ENCODE results near the gene RP2. TPM values are rescaled to one million over a fixed set of nuclear protein-coding genes. Genes with fewer than 3 reads are reported as not detected.

Gene RP2
- total RNA-seq, 1 donor from 2014 or later = 19.1 TPM

DNA sequence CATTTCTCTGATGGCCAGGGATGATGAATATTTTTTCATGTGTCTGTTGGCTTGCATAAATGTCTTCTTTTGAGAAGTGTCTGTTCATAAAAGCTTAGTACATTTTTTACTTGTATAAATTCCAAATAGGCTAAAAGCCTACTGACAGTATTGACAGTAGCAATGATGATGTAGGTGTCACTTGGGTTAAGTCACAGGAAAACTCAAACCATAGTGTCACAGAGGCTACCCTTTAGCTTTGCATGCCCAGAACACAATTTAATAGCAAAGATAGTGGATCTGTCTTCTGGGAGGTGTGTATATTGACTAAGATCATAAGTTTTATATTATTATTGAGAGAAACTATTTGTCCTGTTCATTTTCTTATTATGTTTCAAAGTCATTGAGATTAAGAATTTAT, 8.1 kb downstream of the RP2 start:
- no peak for DNase-seq

DNA sequence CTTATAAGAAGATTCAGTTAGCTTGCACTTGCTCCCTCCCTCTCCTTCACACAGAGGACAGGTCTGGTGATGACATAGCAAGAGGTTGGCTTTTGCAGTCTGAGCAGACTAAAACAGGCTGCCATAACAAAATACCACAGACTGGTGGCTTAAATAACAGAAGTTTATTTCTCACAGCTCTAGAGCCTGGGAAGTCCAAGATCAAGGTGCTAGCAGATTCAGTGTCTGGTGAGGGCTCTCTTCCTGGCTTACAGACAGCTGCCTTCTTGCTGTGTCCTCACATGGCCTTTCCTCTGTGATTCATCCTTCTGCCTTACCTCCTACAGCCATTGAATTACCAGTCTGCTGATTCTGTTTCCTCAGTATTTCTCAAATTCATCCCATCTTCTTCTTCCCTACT, 13.1 kb downstream of the RP2 start:
- no peak for DNase-seq

DNA sequence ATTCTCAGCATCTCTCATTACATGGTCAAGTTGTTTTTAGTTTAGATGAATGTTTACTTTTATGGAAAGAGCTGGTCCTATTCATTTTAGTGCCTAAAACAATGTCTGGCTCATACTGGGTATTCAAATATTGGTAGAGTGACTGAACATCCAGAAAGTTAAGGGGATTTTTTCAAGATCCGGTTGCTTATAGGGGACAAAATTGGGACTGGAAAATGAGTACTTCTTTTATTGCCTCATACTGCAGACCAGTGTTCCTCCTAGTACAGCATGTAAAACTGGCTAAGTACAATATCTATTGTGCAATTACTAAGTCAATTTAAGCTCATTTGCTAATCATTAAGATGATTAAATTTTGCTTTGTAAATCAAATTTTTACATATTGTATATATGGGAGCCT, 13.9 kb downstream of the RP2 start:
- no peak for DNase-seq

DNA sequence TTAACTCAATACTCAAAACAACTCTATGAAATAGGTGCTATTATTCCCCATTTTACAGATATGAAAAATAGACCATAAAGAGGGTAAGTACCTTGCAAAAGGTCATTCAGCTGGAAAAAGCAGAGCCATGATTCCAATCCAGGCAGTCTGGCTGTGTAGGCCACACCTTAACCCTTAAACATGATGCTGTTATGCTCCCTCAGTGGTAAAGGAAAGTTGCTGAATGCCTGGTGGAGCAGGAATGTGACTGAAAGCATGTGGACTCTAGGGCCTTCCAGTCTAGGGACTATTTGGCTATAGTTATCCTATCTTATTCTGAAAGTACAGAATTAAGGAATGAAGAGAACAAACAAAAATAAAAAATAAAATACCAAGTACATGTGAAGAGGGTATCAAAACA, 19.6 kb downstream of the RP2 start:
- DNase-seq = no peak

DNA sequence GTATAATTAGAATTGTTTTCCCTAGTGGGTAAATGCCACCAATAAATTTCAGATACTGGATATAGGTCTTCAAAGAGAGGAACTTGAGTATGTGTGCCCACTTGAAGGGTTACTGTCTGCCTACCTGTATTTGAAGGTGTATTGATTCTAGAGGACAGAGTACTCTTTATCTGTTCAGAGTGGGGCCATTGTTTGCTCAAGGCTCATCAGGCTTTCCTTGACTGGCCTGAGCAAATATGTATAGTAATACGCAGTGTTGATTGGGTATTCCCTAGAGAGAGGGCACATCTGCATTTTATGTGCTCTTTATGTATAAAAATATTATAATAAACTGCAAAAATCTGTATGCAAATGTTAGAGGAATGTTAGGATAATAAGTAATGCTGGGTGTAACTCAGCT, 23.7 kb downstream of the RP2 start:
- no peak for DNase-seq

DNA sequence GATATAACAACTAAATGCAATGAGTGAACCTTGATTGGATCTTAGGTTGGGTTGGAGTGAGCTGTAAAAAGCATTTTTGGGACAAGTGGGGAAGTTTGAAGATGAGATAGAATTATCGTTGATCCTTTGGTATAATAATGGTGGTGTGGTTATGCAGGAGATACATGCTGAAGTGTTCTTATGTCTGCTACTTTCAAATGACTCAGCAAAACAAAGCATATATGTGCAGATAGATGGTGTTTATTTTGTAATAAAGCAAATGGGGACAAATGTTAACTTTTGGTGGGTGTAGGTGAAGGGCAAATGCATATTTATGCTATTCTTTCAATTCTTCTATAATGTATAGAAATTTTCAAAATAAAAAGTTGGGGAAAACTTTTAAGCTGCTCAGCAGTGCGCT, 26.2 kb downstream of the RP2 start:
- no peak for DNase-seq

DNA sequence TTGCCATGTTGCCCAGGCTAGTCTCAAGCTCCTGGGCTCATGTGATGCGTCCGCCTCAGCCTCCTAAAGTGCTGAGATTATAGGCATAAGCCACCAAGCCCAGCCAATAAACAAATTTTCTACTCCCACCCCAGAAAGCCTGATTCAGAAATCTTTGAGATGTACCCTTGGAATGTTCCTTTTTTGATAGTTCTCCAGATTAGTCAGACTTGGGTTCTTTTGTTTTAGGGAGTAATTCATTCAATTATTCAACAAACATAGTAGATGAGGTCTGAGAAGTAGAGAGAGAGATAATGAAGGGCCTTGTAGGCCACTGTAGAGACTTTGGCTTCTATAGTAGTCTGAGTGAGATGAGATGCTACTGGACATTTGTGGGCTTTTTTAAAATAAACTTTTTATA, 27.8 kb downstream of the RP2 start:
- DNase-seq = no peak

DNA sequence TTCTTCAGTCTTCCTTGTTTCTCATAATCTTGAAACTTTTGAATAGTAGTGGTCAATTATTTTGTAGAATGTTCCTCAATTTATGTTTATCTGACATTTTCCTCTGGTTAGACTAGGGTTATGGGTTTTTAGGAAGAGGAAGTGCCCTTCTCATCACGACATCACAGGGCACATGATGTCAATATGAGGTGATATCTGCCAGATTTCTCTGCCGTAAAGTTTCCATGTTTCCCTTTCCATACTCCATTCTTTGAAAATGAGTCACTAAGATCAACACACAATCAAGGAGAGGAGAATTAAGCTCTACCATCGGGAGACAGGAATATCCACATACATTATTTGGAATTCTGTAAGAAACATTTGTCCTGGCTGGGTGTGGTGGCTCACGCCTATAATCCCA, 28.4 kb downstream of the RP2 start:
- DNase-seq = no peak

DNA sequence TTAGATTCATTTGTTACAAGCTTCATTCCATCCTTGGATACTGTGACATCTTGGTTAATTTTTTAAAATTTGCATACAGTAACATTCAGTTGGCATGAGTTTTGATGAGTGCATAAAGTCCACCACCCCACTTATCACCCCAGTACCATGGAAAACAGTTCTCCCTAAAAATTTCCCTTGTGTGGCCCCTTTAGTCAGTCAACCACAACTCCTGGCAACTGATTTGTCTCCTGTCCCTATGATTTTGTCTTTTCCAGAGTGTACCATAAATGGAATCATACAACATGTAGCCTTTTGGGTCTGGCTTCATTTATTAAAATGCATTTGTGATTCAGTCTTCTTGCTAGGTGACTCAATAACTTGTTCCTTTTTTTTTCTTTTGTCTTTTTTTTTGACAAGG, 29.9 kb downstream of the RP2 start:
- DNase-seq = no peak

DNA sequence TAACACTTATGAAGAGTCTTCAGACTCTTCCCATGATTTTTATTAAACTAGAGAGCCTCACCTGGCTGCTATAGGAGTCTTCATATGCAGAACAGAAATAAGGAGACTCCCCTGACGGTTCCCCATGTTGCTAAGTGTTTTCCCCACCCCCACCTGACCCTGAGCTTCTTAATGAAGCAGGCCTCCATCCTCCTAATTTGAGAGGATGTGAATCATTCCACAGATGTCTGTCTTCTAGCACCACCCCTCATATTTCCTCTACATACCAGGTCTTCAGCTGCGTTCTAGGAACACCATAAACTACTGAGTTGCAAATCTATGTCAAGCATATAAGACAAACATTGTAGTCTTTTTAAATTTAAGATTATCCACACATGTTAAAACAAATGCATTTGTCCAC, 36.9 kb downstream of the RP2 start:
- DNase-seq = no peak

DNA sequence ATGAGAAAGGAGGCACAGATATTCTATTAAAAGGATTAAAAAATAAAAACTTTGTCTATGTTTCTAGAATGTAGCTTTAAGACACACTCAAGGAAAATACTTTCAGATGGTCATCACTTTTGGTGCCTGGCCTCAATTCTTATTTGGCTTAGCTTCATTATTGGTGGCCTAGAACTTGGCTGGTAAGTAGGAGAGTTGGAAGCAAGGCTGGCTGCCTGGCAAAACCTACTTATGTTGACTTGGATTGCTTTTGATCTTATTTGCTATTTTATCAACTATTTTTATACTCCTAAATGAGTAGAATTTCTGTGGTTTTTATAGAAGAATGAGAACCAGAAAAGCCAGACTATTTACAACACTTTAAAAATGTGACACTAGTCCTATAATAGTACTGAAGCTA, 40.1 kb downstream of the RP2 start:
- DNase-seq = no peak

DNA sequence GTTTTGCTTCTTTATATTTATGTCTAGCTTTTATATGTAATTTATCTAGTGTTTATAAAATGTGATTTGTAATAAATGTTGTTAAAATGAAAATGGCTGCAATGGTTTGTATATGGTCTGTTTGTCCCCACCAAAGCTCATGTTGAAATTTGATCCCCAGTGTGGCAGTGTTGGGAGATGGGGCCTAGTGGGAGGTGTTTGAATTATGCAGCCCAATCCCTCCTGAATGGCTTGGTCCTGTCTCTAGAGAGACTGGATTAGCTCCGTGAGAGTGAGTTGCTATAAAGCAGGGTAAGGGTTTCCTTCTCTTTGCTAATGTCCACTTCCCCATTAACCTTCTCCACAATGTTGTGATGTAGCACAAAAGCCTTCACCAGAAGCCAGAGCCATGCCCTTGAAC, 45.4 kb downstream of the RP2 start:
- DNase-seq = no peak

DNA sequence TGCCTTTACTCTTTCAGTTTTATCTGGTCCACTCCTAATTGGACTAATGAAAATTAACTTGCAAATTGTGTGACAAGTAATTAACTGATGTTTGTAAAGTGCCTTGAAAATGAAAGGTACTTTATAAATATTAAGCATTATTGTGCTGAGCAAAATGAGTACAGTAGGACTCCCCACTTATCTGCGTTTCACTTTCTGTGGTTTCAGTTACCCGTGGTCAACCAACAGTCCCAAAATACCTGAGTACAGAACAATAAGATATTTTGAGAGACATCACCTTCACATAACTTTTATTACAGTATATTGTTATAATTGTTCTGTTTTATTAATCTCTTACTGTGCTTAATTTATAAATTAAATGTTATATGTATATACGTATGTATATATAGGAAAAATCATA, 48.0 kb downstream of the RP2 start:
- DNase-seq = no peak

DNA sequence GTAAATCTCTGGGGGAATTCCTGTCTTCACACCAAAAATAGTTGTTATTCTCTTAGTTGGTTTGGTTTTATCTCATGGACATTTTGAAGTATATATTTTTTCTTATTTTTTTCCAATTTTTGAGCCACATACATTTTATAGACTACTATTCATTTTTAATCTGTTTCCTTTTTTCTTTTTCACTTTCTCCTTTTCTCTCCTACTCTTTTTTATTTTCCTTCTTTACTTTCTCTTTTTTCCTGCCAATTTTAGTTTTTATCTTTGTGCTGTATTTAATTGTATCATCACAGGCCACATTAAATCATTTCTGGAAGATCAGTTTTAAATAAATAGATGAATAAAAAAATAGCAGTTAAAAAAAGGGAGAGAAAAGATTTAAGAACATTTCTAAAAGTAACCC, 61.4 kb downstream of the RP2 start:
- DNase-seq = no peak

DNA sequence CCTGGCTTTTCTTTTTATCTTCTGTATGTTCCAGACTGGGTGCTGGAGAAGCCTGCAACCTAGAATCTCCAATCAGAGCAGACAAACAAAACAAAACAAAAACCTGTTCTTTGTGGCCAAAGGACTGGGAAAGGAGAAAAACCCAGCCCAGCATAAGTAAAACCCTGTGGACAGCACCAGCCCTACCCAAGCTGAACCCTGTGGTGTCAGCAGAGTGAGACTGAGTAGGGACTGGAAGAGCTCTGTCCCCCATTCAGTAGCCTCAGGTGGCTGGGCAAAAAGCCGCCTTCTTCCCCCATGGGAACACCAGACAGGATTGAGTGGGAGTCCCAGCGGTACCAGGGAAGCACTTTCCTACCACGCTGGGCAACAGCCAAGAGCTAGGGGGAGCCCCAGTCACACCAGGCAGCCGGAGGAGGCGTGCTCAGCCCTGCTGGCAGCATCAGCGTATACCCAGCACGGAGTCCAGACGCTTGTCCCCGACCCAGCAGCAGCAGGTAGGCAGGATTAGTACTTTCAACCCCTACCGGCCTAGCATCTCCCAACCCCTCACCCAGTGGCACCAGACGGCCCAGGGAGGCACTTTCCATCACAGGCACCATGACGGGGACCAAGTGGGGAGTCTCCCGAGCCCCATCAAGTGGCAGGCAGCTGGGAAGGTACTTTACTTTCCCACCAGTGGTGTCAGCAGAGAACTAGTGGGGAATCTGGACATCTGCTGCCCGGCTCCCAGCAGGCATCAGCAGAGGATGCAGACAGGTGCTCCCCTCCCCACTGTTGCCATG, 66.8 kb downstream of the RP2 start:
- peak; percentile 51 for DNase-seq

DNA sequence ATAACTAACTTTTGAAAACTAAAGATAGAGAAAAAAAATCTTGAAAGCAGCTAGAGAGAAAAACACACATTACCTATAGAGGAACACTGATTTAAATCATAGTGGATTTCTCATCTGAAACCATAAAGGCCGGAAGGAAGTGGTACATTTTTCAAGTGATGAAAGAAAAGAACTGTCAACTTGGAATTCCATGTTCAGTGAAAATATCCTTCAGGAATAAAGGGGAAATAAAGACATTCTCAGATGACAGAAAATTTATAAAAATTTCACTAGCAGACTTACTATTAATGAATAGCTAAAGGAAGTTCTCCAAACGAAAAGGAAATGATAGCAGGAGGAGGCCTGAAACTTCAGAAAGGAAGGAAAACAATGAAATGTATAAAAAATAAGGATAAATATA, 67.8 kb downstream of the RP2 start:
- no peak for DNase-seq

DNA sequence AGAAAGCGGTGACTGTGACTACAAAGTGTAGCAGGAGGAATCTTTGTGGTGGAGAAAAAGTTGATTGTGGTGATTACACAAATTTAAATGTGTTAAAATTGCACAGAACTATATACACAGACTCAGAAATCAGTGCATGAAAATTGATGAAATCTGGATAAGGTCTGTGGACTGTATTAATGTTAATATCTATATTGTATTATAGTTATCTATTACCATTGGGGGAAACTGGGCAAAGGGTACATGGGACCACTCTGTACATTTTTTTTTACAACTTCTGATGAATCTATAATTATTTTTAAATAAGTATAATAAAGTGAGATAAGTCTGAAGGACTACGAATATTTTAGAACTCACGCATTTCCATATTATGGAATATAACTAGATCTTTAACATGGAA, 73.6 kb downstream of the RP2 start:
- no peak for DNase-seq

DNA sequence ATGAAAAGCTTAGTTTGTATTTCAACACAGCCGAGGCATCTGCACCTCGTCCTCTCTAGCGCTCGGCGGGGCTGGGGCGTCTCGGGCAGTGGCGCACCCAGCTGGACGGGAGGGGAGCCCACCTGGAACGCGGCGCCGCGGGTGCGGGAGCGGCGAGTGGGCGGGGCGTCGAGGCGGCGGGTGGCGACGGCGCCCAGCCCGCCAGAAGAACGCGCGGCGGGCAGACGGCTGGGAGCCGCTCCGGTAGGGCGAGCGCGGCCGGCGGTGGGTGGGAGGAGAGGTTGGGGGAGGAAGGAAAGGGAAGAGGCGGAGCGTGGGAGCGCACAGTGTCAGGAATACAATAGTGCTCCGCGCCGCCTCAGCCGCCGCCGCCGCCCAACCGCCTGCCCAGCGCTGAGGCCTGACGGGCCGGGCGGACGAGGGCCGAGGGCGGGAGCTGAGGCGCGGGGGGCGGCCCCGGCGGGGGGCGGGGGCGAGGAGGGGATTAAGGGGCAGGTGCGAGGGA, 75.3 kb downstream of the RP2 start, which contains the start of gene JADE3:
Gene JADE3 (plus strand): TSS at position 324 of the 505 bp plus-strand sequence. CDS start 72,474 bp downstream, outside the sequence.
- DNase-seq = peak; percentile 10

DNA sequence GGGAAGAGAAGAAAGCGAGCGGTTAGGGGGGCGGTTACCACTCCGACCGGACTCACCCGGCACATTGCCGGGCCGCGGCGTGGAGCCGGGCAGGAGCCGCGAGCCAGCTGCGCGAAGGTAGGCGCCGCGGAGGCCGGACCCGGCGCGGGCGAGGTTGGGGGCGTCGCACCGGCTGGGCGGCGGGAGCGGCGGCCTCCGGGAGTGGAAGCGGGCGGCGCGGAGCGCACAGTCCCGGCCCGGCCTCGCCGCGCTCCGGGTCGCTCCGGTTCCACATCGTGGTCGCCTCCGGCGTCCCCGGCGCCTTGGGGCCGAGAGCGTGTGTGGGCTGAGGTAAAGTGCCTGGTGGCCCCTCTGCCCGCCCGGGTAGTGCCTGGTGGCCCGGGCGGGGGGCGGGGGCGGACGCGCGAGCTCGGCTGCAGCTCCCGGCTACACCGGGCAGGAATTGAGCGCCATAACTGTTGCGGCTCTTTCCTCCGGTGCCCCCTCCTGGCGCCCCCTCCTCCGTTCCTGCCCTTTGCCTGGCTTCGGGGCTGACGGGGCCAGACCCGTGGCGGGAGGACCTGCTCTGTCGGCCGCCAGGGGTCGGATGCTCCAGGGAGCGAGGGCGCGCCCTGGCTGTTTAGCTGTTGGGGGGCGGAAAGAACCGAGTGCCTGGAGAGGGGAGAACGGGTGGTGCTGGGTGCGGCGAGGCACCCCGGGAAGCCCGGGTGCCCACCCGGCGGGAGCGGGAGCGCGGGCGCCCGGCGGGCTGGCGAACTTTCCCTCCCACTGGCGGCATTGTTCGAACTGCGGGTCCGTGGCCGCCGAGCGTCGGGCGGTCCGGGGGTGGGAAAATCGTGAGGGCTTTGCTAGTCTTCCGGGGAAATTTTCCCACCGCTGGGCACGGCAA, 76.0 kb downstream of the RP2 start:
- no peak for DNase-seq

DNA sequence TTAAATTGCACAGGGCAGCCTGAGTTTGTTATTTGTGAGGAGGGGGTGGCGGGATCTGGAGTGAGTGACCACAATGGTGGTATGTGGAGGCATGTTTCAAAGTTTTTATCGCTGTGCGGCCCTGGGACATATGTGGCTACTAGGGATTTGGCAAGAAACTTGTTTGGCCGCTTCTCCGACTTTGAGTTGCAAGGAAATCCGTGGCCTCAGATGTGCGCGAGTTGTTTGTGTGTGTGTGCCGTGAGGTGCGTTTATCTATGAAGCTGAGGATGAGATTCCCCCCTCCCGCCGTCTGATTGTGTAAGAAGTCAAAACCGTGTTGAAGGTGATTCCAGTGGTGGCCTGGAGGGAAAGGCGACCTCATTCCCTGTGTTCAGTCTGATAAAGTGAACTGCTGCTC, 76.8 kb downstream of the RP2 start:
- no peak for DNase-seq

DNA sequence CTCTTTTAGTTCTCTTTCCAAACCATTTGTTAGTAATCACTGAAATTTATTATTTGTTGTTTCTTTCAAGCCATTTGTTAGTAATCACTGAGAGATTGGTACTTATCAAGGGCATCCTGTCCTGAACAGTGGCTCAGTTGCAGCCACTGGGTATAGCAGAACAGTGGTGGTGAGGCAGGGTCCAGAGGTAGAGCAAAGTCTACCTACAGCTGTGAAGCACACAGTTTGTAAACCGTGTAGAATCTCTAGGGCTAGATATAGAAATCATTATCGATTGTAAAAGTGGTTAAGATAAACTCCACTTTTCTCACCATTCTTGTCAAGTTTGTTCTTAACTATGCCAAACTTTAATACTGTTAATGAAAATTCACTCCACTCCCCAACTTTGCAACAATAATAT, 79.4 kb downstream of the RP2 start:
- no peak for DNase-seq

DNA sequence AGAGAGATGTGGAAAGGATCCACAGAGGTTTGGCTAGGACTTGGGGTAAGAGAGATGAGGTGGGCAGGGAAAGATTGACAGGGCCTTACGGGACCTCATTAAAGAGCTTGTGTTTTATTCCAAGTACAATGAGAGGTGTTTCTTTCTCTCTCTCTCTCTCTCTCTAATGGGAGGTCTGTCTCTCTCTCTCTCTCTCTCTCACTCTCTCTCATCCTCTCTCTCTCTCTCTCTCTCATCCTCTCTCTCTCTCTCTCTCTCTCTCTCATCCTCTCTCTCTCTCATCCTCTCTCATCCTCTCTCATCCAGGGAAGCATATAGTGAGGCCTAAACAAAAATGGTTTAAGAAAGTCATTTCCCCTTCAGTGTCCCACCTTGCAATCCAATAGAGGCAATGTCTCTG, 80.8 kb downstream of the RP2 start:
- DNase-seq = no peak

DNA sequence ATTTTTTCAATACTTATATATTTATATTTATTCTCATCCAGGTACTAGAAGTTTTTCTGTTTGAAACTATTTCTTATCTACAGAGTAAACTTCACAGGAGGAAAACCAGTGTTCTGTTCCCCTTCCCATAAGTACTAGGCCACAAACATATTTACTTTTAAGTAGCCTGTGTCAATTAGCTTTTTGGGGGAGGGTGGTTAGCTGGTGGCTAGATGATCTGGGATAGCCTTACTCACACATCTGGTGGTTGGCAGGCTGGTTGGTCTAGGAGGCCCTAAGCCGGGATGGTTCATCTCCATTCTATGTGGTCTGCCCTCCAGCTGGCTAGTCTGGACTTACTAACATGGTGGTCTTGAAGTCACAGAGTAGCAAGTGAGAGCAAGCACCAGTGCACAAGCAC, 81.6 kb downstream of the RP2 start:
- no peak for DNase-seq

DNA sequence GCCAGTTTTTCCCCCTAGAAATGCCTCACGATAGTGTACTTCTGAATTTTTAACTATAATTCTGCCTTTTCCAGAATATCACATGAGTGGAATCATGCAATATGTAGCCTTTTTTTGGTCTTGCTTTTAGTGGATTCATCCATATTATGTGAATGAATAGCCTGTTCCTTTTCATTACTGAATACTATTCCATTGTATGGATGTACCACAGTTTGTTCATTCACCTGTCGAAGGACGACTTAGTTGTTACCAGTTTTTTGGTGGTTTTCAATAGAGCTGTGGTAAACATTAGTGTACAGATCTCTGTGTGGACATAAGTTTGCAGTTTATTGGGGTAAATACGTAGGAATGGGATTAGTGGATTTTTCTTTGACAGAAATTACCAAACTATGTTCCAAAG, 83.4 kb downstream of the RP2 start:
- no peak for DNase-seq

Data from skin of body (tissue), 2 donors.